Measurements from ENCODE around the gene SAXO2. TPM values are rescaled to one million over a fixed set of nuclear protein-coding genes. Genes with fewer than 3 reads are reported as not detected.
"Not testable (repeated sequence)": the region's sequence is repeated elsewhere in the genome, so short reads cannot be mapped to it uniquely, and the experiment has no call there.

Gene SAXO2
- total and polyA plus RNA-seq, 8 donors, result 1.4 to 21.6 (median 11.9) TPM

DNA sequence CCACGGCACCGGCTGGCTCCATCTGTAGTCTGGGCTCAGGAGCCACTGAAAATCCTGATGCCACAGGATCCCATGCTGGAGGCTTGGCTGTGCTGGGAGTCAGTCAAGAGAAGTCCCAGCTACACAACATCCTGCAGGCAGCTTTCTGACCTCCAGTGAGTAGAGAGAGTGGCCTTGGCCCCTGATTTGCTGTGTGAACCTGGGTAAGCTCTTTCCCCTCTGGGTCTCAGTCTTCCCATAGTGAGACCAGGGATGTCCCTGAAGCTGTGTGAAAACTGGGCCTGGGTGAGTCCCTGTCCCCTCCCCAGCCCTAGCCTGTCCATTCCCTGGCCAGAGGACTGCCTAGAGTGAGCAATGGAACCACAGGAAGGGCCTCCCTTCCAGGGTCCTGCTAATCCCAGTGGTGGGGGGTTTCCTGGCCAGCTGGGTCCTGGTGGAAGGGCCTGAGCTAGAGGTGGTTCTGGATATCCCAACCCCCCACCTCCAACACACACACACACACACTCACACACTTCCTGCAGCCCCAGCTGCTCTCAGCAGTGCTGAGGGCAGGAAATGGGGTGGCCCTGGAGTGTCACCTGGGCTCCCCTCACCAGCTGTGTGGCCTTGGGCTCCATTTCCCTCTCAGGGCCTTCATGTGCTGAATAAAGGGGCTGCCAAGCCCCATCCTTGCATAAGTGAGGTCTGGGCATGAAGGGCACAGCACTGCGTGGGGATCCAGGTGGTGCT lies 69.1 kb downstream of the SAXO2 start:
- DNase-seq; H3K27ac ChIP-seq; H3K36me3 ChIP-seq; H3K27me3 ChIP-seq; H3K4me3 ChIP-seq; H3K9me3 ChIP-seq; intact Hi-C loops (cut with DNase I); H3K4me1 ChIP-seq: not testable (repeated sequence)
- ATAC-seq, result peak; percentile 12

DNA sequence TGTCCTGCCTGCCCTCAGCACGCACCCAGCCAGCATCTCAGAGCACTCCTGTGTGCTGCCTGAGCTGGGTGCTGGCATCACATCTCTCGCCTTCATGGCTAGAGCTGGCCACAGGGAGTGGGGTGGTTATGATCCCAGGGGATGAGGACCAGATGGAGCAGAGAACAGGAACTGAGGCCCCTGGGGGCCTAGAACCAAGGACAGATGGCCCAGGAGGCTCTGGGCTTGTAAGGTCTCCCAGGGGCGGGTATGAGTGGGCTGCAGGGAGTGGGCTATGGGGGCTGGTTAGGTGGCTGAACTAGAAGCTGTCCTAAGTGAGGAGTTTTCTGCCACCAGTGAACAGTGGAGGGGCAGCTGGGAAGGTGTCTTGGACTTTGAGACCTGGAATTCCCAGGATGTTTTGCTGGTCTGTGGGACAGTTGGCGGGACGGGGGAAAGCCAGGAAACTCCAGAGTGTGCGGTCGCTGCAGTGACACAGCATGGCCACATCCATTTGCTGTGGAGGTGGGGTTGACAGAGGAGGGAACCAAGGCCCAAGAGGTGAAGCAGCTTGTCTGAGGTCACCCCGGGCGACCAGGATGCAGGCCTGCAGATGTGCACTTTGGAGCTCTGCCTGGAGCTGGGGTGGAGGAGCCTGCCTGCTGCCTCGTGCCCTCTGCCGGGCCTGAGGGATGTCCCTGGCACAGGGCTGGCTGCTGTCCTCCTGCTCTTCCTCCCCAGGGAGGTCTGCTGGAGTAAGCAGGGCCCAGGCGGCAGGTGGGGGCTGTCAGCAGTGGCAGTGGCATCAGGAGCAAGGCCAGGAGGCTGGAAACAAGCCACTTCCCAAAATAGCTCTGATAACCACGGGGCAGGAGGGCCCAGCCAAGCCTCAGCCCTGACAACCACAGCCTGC lies 70.3 kb downstream of the SAXO2 start:
- H3K4me3 ChIP-seq; H3K36me3 ChIP-seq; intact Hi-C loops (cut with DNase I); H3K4me1 ChIP-seq; ATAC-seq; H3K27ac ChIP-seq; H3K9me3 ChIP-seq; H3K27me3 ChIP-seq: not testable (repeated sequence)
- DNase-seq, result peak in 1 of 4 donors; percentile 13

DNA sequence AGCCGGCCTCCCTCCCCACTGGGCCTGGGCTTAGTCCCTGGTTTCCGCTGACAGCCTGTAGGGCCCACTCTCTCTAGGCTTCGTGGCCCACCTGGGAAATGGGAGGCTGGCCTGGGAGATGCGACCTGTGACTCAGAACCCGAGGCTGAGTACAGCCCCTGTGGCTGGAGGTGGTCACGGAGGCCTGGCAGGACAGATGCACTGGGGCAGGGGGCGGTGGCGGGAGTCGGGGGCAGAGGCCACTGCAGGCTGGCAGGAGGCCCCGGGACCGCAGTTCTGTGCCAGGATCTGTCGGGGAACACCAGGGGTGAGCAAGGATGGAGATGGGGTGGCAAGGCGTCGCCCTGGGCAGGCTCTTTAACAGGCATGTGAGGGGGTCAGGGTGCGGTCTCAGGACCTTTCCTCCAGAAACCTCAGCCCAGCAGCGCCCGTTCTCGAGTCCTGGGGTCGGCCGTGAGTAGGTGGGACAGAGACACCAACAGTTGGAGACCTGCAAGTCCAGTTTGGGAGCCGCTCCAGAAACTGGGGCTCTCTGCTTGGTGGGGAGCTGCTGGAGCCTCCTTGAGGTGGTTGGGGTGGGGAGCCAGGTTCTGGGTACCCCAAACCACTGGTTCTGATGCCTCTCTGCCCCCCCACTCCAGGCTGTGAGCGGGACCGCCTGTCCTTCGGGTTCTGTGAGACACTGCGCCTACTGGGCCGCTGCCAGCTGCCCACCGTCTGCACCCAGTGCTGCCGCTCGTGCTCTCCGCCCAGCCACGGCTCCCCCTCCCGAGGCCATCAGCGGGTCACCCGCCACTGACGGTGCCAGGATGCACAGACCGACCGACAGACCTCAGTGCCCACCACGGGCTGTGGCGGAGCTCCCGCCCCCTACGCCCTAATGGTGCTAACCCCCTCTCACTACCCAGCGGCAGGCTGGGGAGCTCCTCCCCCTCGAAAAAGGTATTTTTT lies 71.3 kb downstream of the SAXO2 start:
- H3K9me3 ChIP-seq; H3K27ac ChIP-seq; DNase-seq; intact Hi-C loops (cut with DNase I); H3K27me3 ChIP-seq; H3K36me3 ChIP-seq; H3K4me1 ChIP-seq; H3K4me3 ChIP-seq; ATAC-seq: not testable (repeated sequence)

Other genes starting within 250 kb of the SAXO2 start
- gene MEX3B, start 216.8 kb upstream of the SAXO2 start, total RNA-seq, result 1 to 10 TPM; 2.5 to 4.9 TPM
- gene MEX3B, start 216.8 kb upstream of the SAXO2 start, polyA plus RNA-seq (ENCODE audit: insufficient read length in 6 of 6), result 10 to 100 TPM in 3 of 6 donors, 1 to 10 TPM in 3; 7.7 to 14.0 (median 10.4) TPM
- gene EFL1, start 84 bp upstream of the SAXO2 start, total RNA-seq, result 10 to 100 TPM; 14.7 to 15.8 TPM
- gene EFL1, start 84 bp upstream of the SAXO2 start, polyA plus RNA-seq (ENCODE audit: insufficient read length in 6 of 6), result 10 to 100 TPM; 17.3 to 21.8 (median 19.7) TPM
- gene GOLGA6L10, start 86.7 kb downstream of the SAXO2 start, total RNA-seq, result 1 to 10 TPM; 1.5 to 2.1 TPM
- 10 to 100 TPM in 3 of 6 donors, 1 to 10 TPM in 3; 3.9 to 13.6 (median 9.2) TPM for gene GOLGA6L10, start 86.7 kb downstream of the SAXO2 start, polyA plus RNA-seq (ENCODE audit: insufficient read length in 6 of 6)
- gene GOLGA6L9, start 167.0 kb downstream of the SAXO2 start, total RNA-seq, result 1 to 10 TPM; 2.7 to 3.3 TPM
- 10 to 100 TPM; 11.3 to 16.5 (median 13.9) TPM for gene GOLGA6L9, start 167.0 kb downstream of the SAXO2 start, polyA plus RNA-seq (ENCODE audit: insufficient read length in 6 of 6)